ENCODE data around the gene UBE3D. TPM values are rescaled to one million over a fixed set of nuclear protein-coding genes. Genes with fewer than 3 reads are reported as not detected.

The UBE3D gene
- total RNA-seq, 1 experiment from 2014 or later: 10.7 TPM

DNA sequence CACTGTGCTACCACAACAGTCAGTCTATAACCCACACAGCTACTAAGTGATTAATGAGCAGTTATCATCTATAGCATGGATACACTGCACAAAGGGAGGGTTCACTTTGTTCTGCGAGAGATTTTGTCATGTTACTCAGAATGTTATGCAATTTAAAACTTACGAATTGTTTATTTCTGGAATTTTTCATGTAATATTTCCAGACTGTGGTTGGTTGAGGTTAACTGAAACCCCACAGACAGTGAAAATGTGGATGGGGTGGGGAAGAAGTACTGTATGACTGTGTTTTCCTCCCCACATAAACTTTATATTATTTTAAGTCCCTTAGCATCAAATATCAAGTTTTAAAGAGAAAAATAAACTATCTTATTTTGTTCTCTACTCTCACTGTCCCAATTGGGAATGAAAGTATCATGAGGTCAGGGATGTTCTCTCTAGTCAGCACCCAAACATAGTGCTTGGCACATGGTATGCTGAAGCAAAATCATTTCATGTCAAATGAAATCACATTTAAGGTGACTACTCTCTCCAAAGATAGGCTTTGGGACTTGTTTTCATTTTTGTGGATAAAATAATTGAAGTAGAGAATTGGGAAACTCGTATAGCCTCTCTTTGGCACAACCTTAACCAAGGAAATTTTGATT is 27.2 kb upstream of the UBE3D start:
- no peak overlapping the region for H2BK5ac ChIP-seq (ENCODE audit: insufficient read length, low read length)
- no peak overlapping the region for H2AFZ ChIP-seq (ENCODE audit: low read length)
- H3K79me1 ChIP-seq (ENCODE audit: insufficient read depth, low read depth, low read length, poor library complexity, severe bottlenecking): no peaks in the 10 kb centered on the region
- H3K9me3 Mint-ChIP-seq: no peaks in the 10 kb centered on the region
- TF ChIP-seq, protein P1, sequence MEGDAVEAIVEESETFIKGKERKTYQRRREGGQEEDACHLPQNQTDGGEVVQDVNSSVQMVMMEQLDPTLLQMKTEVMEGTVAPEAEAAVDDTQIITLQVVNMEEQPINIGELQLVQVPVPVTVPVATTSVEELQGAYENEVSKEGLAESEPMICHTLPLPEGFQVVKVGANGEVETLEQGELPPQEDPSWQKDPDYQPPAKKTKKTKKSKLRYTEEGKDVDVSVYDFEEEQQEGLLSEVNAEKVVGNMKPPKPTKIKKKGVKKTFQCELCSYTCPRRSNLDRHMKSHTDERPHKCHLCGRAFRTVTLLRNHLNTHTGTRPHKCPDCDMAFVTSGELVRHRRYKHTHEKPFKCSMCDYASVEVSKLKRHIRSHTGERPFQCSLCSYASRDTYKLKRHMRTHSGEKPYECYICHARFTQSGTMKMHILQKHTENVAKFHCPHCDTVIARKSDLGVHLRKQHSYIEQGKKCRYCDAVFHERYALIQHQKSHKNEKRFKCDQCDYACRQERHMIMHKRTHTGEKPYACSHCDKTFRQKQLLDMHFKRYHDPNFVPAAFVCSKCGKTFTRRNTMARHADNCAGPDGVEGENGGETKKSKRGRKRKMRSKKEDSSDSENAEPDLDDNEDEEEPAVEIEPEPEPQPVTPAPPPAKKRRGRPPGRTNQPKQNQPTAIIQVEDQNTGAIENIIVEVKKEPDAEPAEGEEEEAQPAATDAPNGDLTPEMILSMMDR (conservative IDR thresholded peaks at IDR 0.05): no peak
- no peak overlapping the region for H3K4me2 ChIP-seq (ENCODE audit: insufficient read depth, insufficient read length, low read length)
- H3K4me3 Mint-ChIP-seq: no peak overlapping the region
- H3T11ph ChIP-seq (ENCODE audit: low read length): no peak overlapping the region
- H3K27me3 Mint-ChIP-seq (ENCODE audit: low read depth): no peaks in the 10 kb centered on the region
- no peak overlapping the region for H3K9ac ChIP-seq (ENCODE audit: extremely low read depth, insufficient read length, low read length)
- H3K18ac ChIP-seq (ENCODE audit: insufficient read length, low read depth, low read length): no peak overlapping the region
- H2BK20ac ChIP-seq (ENCODE audit: low read depth, low read length, poor library complexity, severe bottlenecking): no peak overlapping the region
- no peak for DNase-seq
- no peaks in the 10 kb centered on the region for H3K4me1 Mint-ChIP-seq
- H2BK15ac ChIP-seq (ENCODE audit: low read depth, low read length): no peak overlapping the region
- no peak overlapping the region for H3K14ac ChIP-seq (ENCODE audit: insufficient read depth, low read length)
- H2BK120ac ChIP-seq (ENCODE audit: low read depth, low read length, poor library complexity, severe bottlenecking): no peak overlapping the region
- no peak overlapping the region for H4K5ac ChIP-seq (ENCODE audit: insufficient read length, low read depth, low read length)
- H4K91ac ChIP-seq (ENCODE audit: insufficient read length, low read depth, low read length): no peak overlapping the region
- no peak overlapping the region; a peak in 1 of 7 replicates for H3K27ac Mint-ChIP-seq
- H3K4me1 ChIP-seq (ENCODE audit: insufficient read depth, low read length): no peaks in the 10 kb centered on the region
- no peak overlapping the region for H3K23ac ChIP-seq (ENCODE audit: insufficient read length, low read depth, low read length)
- H3K79me2 ChIP-seq (ENCODE audit: insufficient read depth, low read length): no peaks in the 10 kb centered on the region
- H3K23me2 ChIP-seq (ENCODE audit: insufficient read length, low read depth, low read length, poor library complexity, severe bottlenecking): no peaks in the 10 kb centered on the region
- H4K20me1 ChIP-seq (ENCODE audit: control insufficient read depth, insufficient read depth, insufficient read length): no peaks in the 10 kb centered on the region
- no peak overlapping the region for H2BK12ac ChIP-seq (ENCODE audit: insufficient read length, low read depth, low read length)
- WGBS (ENCODE audit: extremely low coverage, insufficient read length, low lambda C conversion rate): no CpG with 5 or more reads among the region's 3 CpGs
- no peak overlapping the region for H2AK5ac ChIP-seq (ENCODE audit: insufficient read length, low read length)
- H3K9me3 ChIP-seq (ENCODE audit: control insufficient read depth, low read depth, low read length): no peaks in the 10 kb centered on the region
- no peak overlapping the region for H3K4ac ChIP-seq (ENCODE audit: low read depth, low read length)
- no peaks in the 10 kb centered on the region for H3K27me3 ChIP-seq (ENCODE audit: insufficient read depth, low read length)
- no peak overlapping the region for H4K8ac ChIP-seq (replicated peaks; ENCODE audit: insufficient read length, low read depth, low read length)
- H3K56ac ChIP-seq (ENCODE audit: insufficient read length, low read depth, low read length): no peak overlapping the region
- H3K27ac ChIP-seq (ENCODE audit: insufficient read length, low read depth, low read length): no peak overlapping the region
- H3K36me3 Mint-ChIP-seq (ENCODE audit: insufficient read depth in 1 of 3, low read depth in 3 of 3): peaks cover 0 to 4% (median 3%) of the 10 kb centered on the region in 3 experiments; a peak in 1 of 7 replicates

Measured in H9 (cell line).